Pancreas (tissue), 10 donors: Measurements from ENCODE around the gene PACS2. TPM values are rescaled to one million over a fixed set of nuclear protein-coding genes. Genes with fewer than 3 reads are reported as not detected.

Source experiments
- ATAC-seq, 4 donors: fragments of 200-7000 bp; cut with Tn5 transposase; one replicate each; pipeline versions ENCODE4 v1.8.0 to v1.9.1; 2020; ENCODE audit warnings: mild to moderate bottlenecking in 4 of 4, moderate library complexity in 4 of 4
- DNase-seq, 6 donors: peaks; one replicate each; pipeline ENCODE4 v3.0.0-alpha.2; 2020
- FAIRE-seq: peaks from 2 replicates; lab custom pipeline; 2012; peaks lifted over from hg19 to GRCh38; lab: Jason Lieb, UNC
- H3K27ac ChIP-seq, 4 donors: fragments of 200-600 bp; sonication (generic); 1 replicate in 3 of 4; 2 replicates in 1 of 4; pipeline versions ENCODE4 v1.5.0 to v1.8.0; 2020
- H3K27me3 ChIP-seq, 4 donors: fragments of 200-600 bp; one replicate each; pipeline ENCODE4 v1.8.0; 2021
- H3K36me3 ChIP-seq, 3 donors: fragments of 200-600 bp; sonication (generic) in 1 of 3; one replicate each; pipeline versions ENCODE4 v1.5.0 to v1.8.0; 2020 to 2021
- H3K4me1 ChIP-seq, 3 donors: fragments of 200-600 bp; one replicate each; pipeline ENCODE4 v1.8.0; 2021
- H3K4me3 ChIP-seq, 4 donors: fragments of 200-600 bp; sonication (generic) in 2 of 4; one replicate each; pipeline versions ENCODE4 v1.5.0 to v1.8.0; 2020 to 2021
- H3K9me3 ChIP-seq, 4 donors: fragments of 200-600 bp; one replicate each; pipeline ENCODE4 v1.8.0; 2021
- CTCF ChIP-seq, 4 donors: fragments of 200-600 bp; sonication (generic) in 3 of 4; IDR thresholded peaks; one replicate each; pipeline versions ENCODE4 v1.5.0 to v1.8.0; 2021; ENCODE audit warnings: antibody characterized with exemption in 4 of 4
- WGBS, 2 donors: extraction: QIAGEN DNeasy Blood & Tissue Kit; methylation state at CpG; one replicate each; pipeline ENCODE4 v1.1.7; 2013; 5-methylcytosine and 5-hydroxymethylcytosine counted together
- intact Hi-C, 3 donors: fragments of 100-400 bp; cut with DNase I; formaldehyde crosslinking; loops; one replicate each; pipeline versions ENCODE4 v1.11.1 to v1.14.2; 2022
- polyA plus RNA-seq, 2 donors: library from polyadenylated mRNA; stranded (reverse); fragments of 200-250 nt; gene quantifications; one replicate each; pipeline ENCODE4 v1.2.3, GENCODE V29; 2013
- total RNA-seq, 6 donors: library from RNA; stranded (reverse); fragmentation: NEBNext Ultra II Directional in 4 of 6; extraction: Animal tissue kit (Norgen Biotek cat#: 25700) in 4 of 6; gene quantifications; one replicate each; pipeline versions ENCODE4 v1.2.1 to v1.2.4, GENCODE V29; 2021 to 2023
- donor health status: healthy with polysubstance abuse.
- donor health status: DM: no; HTN: no; CAD: no; lungs with moderate emphysema.
- donor health status: DM: no; HTN: no; CAD: no.
- donor health status: control.
- donor health status: control.
- donor health status: Bipolar disorder and iron deficiency.
- donor health status: DM: yes; HTN: yes; CAD: no.
- donor health status: DM: no; HTN: no; CAD: no.
- donor health status: DM: no; HTN: no; CAD: no.
- donor health status: DM: yes; HTN: yes; CAD: no.

Gene PACS2
- total and polyA plus RNA-seq, 8 donors: 36.9 to 128 (median 49.3) TPM

- Histone ChIP-seq H3K4me3 (no peak overlapping the region), H3K27ac (peak overlapping the region in 2 of 4 donors; percentile 33 to 44), H3K4me1 (peaks cover 8 to 29% (median 29%) of the 10 kb centered on the region in 3 donors), H3K9me3 (no peaks in the 10 kb centered on the region), H3K27me3 (no peaks in the 10 kb centered on the region), H3K36me3 (no peaks in the 10 kb centered on the region)
- FAIRE-seq (no peak), DNase-seq (peak in 5 of 6 donors; percentile 83 to 96 (median 88)), ATAC-seq (peak; percentile 87 to 90 (median 88))
- no peak for TF ChIP-seq CTCF (IDR thresholded peaks at IDR 0.05)
- intact Hi-C loops: no loop called here
- 45 to 48% methylated on average over 20 to 22 of the region's 22 CpGs for WGBS, 2 donors
These were observed 43.2 kb upstream of the PACS2 start for GRCh38 chr14:105271224-105271890.

- WGBS, 2 donors: 50 to 63% methylated on average over 15 of the region's 15 CpGs
- H3K27me3 ChIP-seq: no peaks in the 10 kb centered on the region
- H3K9me3 ChIP-seq: no peaks in the 10 kb centered on the region
- DNase-seq: peak in 2 of 6 donors; percentile 44 to 53
- intact Hi-C loops: no loop called here
- no peak for FAIRE-seq
- no peak overlapping the region for H3K4me3 ChIP-seq
- TF ChIP-seq CTCF (IDR thresholded peaks at IDR 0.05): no peak
- peaks cover 8 to 29% (median 29%) of the 10 kb centered on the region in 3 donors for H3K4me1 ChIP-seq
- peak overlapping the region; percentile 3 to 56 (median 38) for H3K27ac ChIP-seq
- peak; percentile 35 to 55 (median 44) for ATAC-seq
- H3K36me3 ChIP-seq: no peaks in the 10 kb centered on the region
These were observed 41.9 kb upstream of the PACS2 start for GRCh38 chr14:105272623-105273022.

- Histone ChIP-seq H3K4me3 (no peak overlapping the region), H3K27me3 (no peaks in the 10 kb centered on the region), H3K9me3 (no peaks in the 10 kb centered on the region), H3K27ac (peak overlapping the region; percentile 3 to 56 (median 38)), H3K4me1 (peaks cover 8 to 29% (median 29%) of the 10 kb centered on the region in 3 donors), H3K36me3 (no peaks in the 10 kb centered on the region)
- intact Hi-C loops: no loop called here
- no peak for FAIRE-seq
- TF ChIP-seq CTCF (IDR thresholded peaks at IDR 0.05): no peak
- peak; percentile 49 to 73 (median 70) for ATAC-seq
- peak in 3 of 6 donors; percentile 48 to 58 (median 51) for DNase-seq
- 45 to 49% methylated on average over 11 to 12 of the region's 12 CpGs for WGBS, 2 donors
These were observed 41.5 kb upstream of the PACS2 start for GRCh38 chr14:105273062-105273461.

- intact Hi-C loops: no loop called here
- FAIRE-seq (no peak), DNase-seq (no peak), ATAC-seq (no peak)
- Histone ChIP-seq H3K27me3 (no peaks in the 10 kb centered on the region), H3K4me3 (no peak overlapping the region), H3K27ac (no peak overlapping the region), H3K36me3 (no peaks in the 10 kb centered on the region), H3K4me1 (peaks cover 8 to 29% (median 29%) of the 10 kb centered on the region in 3 donors), H3K9me3 (no peaks in the 10 kb centered on the region)
- TF ChIP-seq CTCF (IDR thresholded peaks at IDR 0.05): no peak
- WGBS, 2 donors: 87 to 91% methylated on average over 6 of the region's 6 CpGs
These were observed 39.9 kb upstream of the PACS2 start for GRCh38 chr14:105274637-105275036.
